NCI-H1105 (cell line): ENCODE measurements around the gene HMCN2.

Source experiments
- DNase-seq: peaks from one replicate; lab custom pipeline; 2025; lab: John Stamatoyannopoulos, UW

Gene HMCN2

GRCh38 chr9:130417602-130418001 is 152.0 kb downstream of the HMCN2 start:
- DNase-seq: no peak

DNA sequence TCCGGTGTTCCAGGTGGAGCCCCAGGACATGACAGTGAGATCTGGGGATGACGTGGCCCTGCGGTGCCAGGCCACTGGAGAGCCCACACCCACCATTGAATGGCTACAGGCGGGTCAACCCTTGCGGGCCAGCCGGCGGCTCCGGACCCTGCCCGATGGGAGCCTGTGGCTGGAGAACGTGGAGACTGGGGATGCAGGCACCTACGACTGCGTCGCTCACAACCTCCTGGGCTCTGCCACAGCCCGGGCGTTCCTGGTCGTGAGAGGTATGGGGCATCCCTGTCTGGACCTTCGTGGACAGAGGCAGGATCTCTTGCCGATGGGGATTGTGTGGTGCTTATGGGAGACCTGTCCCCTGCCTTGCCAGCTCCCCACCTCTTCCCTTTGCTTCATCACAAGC is 153.2 kb downstream of the HMCN2 start:
- DNase-seq: no peak

- DNase-seq: no peak
These were observed 154.0 kb downstream of the HMCN2 start for GRCh38 chr9:130419521-130420035.

DNA sequence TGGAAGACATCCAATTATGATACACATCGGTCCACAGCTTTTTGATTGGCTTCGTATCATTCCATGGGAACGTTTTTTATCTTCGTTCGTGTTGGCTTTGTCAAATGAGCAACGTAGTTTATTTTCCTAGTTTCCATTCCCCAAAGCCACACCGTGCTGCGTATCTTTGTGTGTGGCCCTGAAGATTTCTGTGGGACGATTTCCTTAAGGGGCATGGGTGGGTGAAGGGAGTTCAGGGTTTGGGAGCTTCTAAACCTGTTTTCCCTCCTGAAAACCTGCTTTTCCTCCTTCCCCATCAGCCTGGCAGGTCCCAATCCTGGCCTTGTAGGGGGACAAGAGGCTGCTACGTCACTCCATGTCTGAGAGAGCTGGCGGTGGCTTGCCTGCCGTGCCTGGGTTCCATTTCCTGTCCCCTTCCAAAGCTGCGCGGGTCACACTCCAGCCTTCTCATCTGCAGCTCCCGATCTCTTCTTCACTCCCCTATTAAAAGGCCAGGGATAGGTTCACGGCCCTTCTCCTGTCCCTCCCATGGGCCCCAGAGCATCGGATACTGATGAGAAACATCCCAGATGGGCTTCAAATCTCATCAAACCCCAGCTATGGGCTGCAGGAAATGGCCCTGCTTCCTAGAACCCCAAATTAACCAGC is 155.7 kb downstream of the HMCN2 start:
- DNase-seq: no peak

DNA sequence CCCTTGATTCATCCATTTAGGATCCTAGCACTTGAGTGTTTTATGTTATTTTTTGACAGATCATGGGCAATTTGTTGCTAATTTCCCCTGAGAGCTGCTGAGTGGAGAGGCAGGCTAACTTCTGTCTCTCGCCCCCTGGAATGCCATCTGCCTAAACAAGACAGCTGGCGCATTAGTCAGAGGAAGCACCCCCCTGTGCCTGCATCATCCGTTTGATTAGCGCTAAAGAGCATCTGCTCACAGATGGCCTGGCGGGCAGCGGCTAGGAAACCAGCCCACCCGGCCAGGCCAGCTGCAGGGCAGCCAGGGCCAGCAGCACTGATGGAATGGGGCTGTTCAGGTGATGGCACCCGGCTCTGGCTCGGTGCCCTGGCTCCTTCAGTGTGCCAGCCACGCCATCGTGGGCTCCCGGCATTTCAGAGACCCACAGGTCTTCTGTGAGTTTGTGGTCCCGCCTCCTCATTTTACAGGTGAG is 156.3 kb downstream of the HMCN2 start:
- peak; percentile 10 for DNase-seq

- no peak for DNase-seq
These were observed 157.0 kb downstream of the HMCN2 start for GRCh38 chr9:130422546-130422945.

DNA sequence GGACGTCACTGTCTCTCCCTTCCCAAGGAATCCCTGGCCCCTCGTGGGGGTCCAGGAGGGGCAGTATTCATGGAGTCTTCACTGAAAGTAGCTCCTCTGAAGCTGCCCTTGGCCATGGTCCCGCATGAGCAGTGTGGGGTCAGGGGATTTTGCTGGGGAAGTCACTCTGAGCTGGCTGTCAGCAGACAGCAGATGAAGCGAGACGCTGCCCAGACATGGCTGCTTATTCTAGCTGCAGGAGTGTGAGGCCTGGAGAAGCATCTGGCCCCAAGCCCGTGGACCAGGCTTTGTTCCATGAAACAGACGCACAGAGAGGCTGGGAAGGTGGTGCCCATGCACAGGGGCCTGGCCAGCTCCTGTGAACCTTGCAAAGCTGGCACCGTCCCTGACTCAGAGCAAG is 157.7 kb downstream of the HMCN2 start:
- no peak for DNase-seq

GRCh38 chr9:130424595-130425454 is 159.3 kb downstream of the HMCN2 start:
- no peak for DNase-seq

DNA sequence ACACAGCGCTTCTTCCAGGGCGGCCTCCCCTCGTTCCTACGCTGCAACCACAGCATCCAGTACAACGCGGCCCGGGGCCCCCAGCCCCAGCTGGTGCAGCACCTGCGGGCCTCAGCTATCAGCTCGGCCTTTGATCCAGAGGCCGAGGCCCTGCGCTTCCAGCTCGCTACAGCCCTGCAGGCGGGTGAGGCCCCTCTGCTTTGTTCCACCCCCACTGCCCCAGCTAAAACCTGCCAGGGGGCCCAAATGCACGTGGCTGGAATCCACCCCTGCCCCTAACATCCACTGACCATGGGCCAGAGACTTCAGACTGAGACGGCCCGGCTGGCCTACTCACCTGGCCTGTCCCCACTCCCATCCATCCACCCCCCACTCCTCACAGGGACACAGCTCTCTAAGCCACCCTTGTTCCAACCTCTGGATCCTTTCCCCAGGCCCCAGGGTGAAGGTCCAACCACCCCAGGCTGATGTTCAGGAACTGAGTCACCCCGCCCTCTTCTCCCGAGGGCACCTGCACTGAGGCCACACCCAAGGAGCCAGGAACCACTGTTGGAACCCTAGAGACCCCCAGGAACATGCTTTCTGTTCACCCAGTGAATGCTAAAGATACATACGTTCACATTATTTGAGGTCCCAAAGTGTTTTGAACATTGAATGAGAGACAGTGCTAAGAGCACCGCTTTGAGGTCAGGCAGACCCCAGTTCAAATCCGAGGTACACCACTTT is 160.3 kb downstream of the HMCN2 start:
- DNase-seq: no peak

DNA sequence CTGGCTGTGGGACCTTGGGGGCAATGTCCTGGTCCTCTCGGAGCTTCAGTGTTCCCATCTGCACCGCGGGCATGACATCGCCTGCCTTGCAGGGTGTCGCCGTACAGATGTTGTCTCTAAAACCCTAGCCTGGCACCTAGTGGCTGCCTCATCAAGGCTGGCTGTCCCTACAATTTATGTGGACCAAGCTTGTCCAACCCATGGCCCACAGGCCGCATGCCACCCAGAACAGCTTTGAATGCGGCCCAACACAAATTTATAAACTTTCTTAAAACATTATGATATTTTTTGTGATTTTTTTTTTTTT is 160.9 kb downstream of the HMCN2 start:
- DNase-seq: no peak

DNA sequence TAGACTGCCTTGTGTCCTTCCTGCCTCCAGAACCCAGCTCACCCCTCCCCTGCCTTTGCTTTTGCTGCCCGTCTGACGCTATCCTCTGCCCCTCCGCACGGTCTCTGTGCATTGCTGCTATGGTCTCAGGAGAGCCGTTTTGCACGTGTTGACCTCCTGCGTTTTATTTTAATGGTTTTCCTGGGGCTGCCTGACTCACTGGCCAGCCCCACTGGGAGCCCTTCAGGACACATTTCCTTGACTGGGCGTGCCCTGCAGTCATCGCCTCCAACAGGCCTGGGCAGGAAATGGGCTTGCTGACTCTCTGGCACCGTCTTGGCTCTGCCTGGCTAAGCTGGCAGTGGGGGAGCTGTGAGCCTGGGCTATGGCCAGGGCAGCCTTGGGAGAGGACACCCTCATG is 161.3 kb downstream of the HMCN2 start:
- DNase-seq: no peak

- DNase-seq: no peak
These were observed 161.8 kb downstream of the HMCN2 start for GRCh38 chr9:130427326-130427725.

GRCh38 chr9:130428086-130428665 is 162.6 kb downstream of the HMCN2 start:
- DNase-seq: no peak

- DNase-seq: no peak
These were observed 163.8 kb downstream of the HMCN2 start for GRCh38 chr9:130429381-130429780.

- DNase-seq: no peak
These were observed 164.3 kb downstream of the HMCN2 start for GRCh38 chr9:130429831-130430230.

DNA sequence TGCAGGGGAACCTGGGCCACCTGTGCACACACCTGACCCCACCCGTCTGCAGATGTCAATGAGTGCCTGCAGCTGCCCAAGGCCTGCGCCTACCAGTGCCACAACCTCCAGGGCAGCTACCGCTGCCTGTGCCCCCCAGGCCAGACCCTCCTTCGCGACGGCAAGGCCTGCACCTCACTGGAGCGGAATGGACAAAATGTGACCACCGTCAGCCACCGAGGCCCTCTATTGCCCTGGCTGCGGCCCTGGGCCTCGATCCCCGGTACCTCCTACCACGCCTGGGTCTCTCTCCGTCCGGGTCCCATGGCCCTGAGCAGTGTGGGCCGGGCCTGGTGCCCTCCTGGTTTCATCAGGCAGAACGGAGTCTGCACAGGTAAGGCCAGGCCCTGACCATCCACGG is 164.7 kb downstream of the HMCN2 start:
- DNase-seq: no peak

- no peak for DNase-seq
These were observed 165.4 kb downstream of the HMCN2 start for GRCh38 chr9:130430734-130431535.

DNA sequence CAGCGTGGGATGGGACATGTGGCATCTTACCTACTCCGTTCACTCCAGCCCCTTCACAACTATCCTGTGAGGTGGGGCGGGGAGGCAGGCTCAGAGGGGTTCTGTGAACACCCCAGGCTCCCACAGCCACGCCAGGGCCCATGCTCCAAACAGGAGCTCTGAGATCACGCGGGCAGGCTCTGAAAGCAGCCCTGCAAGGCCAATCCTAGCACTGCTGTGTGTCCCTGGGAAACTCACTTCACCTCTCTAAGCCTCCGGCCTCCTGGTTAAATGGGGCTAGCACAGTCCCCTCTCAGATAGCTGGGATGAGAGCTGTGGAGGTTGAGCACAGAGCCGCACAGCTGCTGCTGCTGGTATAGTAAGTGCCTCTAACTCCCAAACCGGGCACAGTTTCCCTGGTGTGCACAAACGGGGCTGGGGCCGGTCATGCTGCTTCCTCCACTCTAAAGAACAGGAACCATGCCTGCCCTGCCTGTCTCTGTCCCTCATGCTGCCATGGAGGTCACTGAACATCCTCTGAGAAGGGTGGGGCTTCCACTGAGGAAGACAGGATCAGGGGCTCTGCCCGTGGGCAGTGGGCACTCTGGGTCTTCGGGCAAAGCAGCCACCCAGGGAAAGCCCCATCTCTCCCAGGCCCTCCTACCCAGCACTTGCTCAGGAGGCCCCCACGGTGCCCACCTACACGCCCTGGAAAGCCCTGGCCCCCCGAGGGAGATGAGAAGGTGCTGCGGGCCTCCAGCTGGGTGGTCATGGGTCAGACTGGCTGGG is 166.2 kb downstream of the HMCN2 start:
- DNase-seq: no peak

- DNase-seq: no peak
These were observed 166.8 kb downstream of the HMCN2 start for GRCh38 chr9:130432362-130432761.

DNA sequence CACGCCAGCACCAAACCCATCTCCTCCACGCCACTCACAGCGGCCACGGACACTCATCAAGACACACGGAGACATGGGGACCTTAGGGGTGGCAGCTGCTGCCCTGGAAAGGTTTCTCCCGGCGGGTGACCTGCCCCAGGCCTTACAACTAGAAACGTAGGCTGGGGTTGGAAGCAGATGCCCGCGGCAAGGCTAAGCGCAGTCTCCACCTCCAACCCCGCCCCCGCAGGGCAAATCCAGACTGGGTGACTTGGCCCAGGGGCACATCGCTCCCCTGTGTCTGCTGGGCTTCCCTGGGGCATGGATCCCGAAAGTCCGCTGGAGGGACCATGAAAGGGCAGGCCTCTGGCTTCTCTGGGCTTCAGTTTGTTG is 167.2 kb downstream of the HMCN2 start:
- no peak for DNase-seq
